ENCODE measurements around the gene GTF3C6. TPM values are rescaled to one million over a fixed set of nuclear protein-coding genes. Genes with fewer than 3 reads are reported as not detected.

GTF3C6 gene
- total RNA-seq, 6 donors from 2014 or later: 16.0 to 55.2 (median 41.8) TPM

GRCh38 chr6:110990840-110991576 lies 32.5 kb downstream of the GTF3C6 start:
- H3K27me3 ChIP-seq: no peaks in the 10 kb centered on the region
- H3K27ac ChIP-seq: no peak overlapping the region
- DNase-seq: no peak
- no peak overlapping the region for H3K4me3 ChIP-seq
- ATAC-seq (ENCODE audit: low FRiP score in 2 of 2): no peak
- no peaks in the 10 kb centered on the region for H3K9me3 ChIP-seq
- TF ChIP-seq CTCF (IDR thresholded peaks at IDR 0.05) (no peak), EP300 (IDR thresholded peaks at IDR 0.05) (no peak), POLR2AphosphoS5 (IDR thresholded peaks at IDR 0.05) (no peak), POLR2A (IDR thresholded peaks at IDR 0.05) (no peak)
- 80 to 89% methylated on average over 11 of the region's 11 CpGs for WGBS, 2 donors
- H3K4me1 ChIP-seq: no peaks in the 10 kb centered on the region
- H3K36me3 ChIP-seq: peaks cover 3 to 86% (median 39%) of the 10 kb centered on the region in 4 donors

GRCh38 chr6:110996691-110997090 lies 38.2 kb downstream of the GTF3C6 start:
- no peak for ATAC-seq (ENCODE audit: low FRiP score in 2 of 2)
- TF ChIP-seq POLR2AphosphoS5 (IDR thresholded peaks at IDR 0.05): no peak
- TF ChIP-seq POLR2A (IDR thresholded peaks at IDR 0.05): no peak
- no peak for TF ChIP-seq EP300 (IDR thresholded peaks at IDR 0.05)
- TF ChIP-seq CTCF (IDR thresholded peaks at IDR 0.05): no peak
- Histone ChIP-seq H3K36me3 (peaks cover 14 to 96% (median 48%) of the 10 kb centered on the region in 4 donors), H3K9me3 (no peaks in the 10 kb centered on the region), H3K4me3 (no peak overlapping the region), H3K27ac (no peak overlapping the region), H3K4me1 (no peaks in the 10 kb centered on the region), H3K27me3 (no peaks in the 10 kb centered on the region)
- no peak for DNase-seq
- WGBS, 2 donors: 96 to 98% methylated on average over 9 of the region's 9 CpGs

- H3K36me3 ChIP-seq: peaks cover 17 to 99% (median 62%) of the 10 kb centered on the region in 4 donors
These were observed 41.2 kb downstream of the GTF3C6 start for GRCh38 chr6:110999634-111000270.

GRCh38 chr6:111002350-111002749 lies 43.8 kb downstream of the GTF3C6 start:
- ATAC-seq (ENCODE audit: low FRiP score in 2 of 2): no peak

More at GRCh38 chr6:110999634-111000270, 41.2 kb downstream of the GTF3C6 start:
- no peak for DNase-seq
- ATAC-seq (ENCODE audit: low FRiP score in 2 of 2): no peak
- no peak overlapping the region for H3K4me3 ChIP-seq
- no peaks in the 10 kb centered on the region for H3K4me1 ChIP-seq
- H3K27ac ChIP-seq: no peak overlapping the region
- 63 to 71% methylated on average over 2 of the region's 2 CpGs for WGBS, 2 donors
- H3K27me3 ChIP-seq: no peaks in the 10 kb centered on the region
- H3K9me3 ChIP-seq: no peaks in the 10 kb centered on the region
- no peak for TF ChIP-seq POLR2A (IDR thresholded peaks at IDR 0.05)
- peak in 3 of 6 experiments; percentile 21 to 34 (median 30) for TF ChIP-seq CTCF (IDR thresholded peaks at IDR 0.05)

More at GRCh38 chr6:111002350-111002749, 43.8 kb downstream of the GTF3C6 start:
- no peak for TF ChIP-seq POLR2A (IDR thresholded peaks at IDR 0.05)
- no peak for TF ChIP-seq CTCF (IDR thresholded peaks at IDR 0.05)
- no peak for TF ChIP-seq POLR2AphosphoS5 (IDR thresholded peaks at IDR 0.05)
- no peak for TF ChIP-seq EP300 (IDR thresholded peaks at IDR 0.05)
- DNase-seq: no peak
- H3K27me3 ChIP-seq: no peaks in the 10 kb centered on the region
- peaks cover 22 to 97% (median 54%) of the 10 kb centered on the region in 4 donors for H3K36me3 ChIP-seq
- no peak overlapping the region for H3K27ac ChIP-seq
- 95 to 98% methylated on average over 3 of the region's 3 CpGs for WGBS, 2 donors
- H3K4me1 ChIP-seq: no peaks in the 10 kb centered on the region
- H3K9me3 ChIP-seq: no peaks in the 10 kb centered on the region
- no peak overlapping the region for H3K4me3 ChIP-seq
